ENCODE measurements around the gene DET1. TPM values are rescaled to one million over a fixed set of nuclear protein-coding genes. Genes with fewer than 3 reads are reported as not detected.
"Not testable (repeated sequence)": the region's sequence is repeated elsewhere in the genome, so short reads cannot be mapped to it uniquely, and the experiment has no call there.

DET1 gene
- total RNA-seq, 1 donor from 2014 or later = 6.8 TPM

DNA sequence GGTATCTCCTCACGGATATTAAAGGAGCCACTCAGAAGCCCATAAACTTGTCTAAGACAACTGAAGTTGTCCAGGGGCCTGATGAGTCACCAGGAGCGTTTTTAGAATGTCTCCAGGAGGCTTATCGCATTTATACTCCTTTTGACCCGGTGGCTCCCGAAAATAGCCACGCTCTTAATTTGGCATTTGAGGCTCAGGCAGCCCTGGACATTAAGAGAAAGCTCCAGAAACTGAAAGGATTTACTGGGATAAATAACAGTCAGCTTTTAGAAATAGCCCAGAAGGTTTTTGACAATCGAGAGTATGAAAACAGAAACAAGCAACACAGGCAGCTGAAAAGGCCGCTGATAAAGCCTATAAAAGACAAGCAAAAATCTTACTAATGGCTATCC, 4.1 kb downstream of the DET1 start:
- ATAC-seq (ENCODE audit: poor library complexity) (no peak), DNase-seq (no peak)
- intact Hi-C loops (cut with DNase I) = no loop called here

DNA sequence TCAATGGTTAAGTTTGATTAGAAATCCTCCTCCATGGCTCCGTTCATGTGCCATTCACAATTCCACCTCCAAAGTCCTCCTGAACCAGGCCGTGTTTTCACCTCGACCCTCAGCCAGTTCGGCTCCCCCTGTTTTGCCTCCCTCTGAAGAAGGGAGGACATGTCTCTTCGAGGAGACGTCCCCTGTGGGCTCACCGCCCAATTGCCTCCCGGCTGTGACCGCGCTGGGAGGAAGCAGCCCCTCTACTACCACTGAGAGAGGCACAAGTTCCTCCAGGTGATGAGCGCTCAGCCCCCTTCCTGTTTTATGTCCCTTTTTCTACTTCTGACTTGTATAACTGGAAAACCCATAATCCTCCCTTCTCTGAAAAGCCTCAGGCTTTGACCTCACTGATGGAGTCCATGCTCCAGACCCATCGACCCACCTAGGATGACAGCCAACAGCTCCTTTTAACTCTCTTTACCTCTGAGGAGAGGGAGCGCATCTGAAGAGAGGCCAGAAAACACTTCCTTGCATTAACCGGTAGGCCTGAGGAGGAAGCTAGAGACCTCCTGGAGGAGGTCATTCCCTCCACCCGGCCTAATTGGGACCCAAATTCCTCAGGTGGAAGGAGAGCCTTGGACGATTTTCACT, 4.7 kb downstream of the DET1 start:
- no peak for DNase-seq
- intact Hi-C loops (cut with DNase I) = no loop called here
- ATAC-seq (ENCODE audit: poor library complexity) = no peak

DNA sequence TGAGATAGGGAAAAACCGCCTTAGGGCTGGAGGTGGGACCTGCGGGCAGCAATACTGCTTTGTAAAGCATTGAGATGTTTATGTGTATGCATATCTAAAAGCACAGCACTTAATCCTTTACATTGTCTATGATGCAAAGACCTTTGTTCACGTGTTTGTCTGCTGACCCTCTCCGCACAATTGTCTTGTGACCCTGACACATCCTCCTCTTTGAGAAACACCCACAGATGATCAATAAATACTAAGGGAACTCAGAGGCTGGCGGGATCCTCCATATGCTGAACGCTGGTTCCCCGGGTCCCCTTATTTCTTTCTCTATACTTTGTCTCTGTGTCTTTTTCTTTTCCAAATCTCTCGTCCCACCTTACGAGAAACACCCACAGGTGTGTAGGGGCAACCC, 5.4 kb downstream of the DET1 start:
- ATAC-seq (ENCODE audit: poor library complexity); DNase-seq; intact Hi-C loops (cut with DNase I): not testable (repeated sequence)

DNA sequence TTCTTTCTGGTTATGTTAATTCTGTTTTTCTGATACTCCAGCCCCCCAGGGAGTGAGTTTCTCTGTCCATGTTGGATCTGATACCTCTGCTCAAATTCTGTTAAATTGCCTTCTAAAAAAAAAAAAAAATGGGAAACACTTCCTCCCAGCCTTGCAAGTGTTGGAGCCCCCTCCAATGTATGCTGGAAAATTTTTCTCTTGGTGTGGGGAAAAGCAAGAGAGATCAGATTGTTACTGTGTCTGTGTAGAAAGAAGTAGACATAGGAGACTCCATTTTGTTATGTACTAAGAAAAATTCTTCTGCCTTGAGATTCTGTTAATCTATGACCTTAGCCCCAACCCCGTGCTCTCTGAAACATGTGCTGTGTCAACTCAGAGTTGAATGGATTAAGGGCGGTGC, 6.1 kb downstream of the DET1 start:
- ATAC-seq (ENCODE audit: poor library complexity); DNase-seq; intact Hi-C loops (cut with DNase I): not testable (repeated sequence)

DNA sequence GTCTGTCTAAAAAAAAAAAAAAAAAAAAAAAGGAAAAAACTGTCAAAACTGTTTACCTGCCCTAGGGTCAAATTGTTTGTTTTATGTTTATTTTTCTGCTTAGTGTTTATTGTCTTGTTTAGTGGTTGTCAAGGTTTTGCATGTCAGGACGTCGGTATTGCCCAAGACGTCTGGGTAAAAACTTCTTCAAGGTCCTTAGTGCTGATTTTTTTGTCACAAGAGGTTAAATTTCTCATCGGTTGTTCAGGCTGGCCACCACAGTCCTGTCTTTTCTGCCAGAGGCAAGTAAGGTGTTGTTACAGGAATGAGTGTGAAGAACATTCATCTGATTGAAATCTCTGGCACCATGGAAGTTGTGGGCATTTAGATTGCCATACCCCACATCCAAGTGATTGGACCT, 7.0 kb downstream of the DET1 start:
- intact Hi-C loops (cut with DNase I) = no loop called here
- DNase-seq = no peak
- no peak for ATAC-seq (ENCODE audit: poor library complexity)

DNA sequence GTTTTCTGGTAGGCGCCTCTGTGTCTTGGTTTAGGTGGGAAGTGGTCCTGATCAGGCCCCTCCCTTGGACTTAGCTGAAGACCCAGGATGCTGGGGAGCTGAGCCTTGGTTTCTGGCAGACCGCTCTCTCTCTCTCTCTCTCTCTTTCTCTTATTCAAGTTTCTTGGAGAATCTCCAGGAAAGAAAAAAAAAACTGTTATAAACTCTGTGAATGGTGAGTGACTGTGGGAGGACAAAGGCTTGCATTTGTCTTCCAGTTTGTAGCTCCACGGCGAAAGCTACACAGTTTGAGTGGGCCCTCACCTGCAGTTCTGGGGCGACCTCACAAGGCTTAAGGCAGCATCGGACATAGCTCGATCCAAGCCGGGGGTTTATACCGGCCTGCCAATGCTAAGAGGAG, 7.5 kb downstream of the DET1 start:
- intact Hi-C loops (cut with DNase I) = no loop called here
- ATAC-seq (ENCODE audit: poor library complexity) = no peak
- DNase-seq = no peak

DNA sequence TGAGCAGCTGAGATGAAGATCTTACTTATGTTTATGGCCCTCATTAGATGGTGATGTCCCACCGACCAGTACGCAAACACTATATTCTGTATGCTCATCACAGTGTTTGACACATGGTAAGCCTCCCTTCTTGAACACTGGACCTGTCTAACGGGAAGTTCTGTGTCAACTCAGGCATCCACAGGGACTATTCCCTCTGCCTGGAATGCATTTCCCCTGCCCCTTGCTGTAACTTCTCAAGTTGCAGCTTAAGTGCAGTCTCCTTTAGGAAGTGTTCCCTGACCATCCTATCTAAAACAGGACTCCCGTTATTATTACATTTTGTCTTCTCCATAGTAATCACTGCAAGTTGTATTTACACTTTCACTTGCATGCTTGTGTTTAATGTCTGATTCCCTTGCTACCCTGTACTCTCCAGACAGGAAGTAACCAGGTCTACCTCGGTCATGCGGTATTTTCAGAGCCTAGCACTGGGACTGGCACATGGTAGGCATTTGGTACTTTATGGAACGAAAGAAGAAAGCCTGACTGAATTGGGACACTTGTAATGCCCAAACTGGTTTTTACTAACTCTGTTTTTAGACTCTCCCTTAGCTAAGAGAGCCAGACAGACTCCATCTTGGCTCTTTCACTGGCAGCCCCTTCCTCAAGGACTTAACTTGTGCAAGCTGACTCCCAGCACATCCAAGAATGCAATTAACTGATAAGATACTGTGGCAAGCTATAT, 8.7 kb downstream of the DET1 start:
- intact Hi-C loops (cut with DNase I) = no loop called here
- DNase-seq (no peak), ATAC-seq (ENCODE audit: poor library complexity) (no peak)

DNA sequence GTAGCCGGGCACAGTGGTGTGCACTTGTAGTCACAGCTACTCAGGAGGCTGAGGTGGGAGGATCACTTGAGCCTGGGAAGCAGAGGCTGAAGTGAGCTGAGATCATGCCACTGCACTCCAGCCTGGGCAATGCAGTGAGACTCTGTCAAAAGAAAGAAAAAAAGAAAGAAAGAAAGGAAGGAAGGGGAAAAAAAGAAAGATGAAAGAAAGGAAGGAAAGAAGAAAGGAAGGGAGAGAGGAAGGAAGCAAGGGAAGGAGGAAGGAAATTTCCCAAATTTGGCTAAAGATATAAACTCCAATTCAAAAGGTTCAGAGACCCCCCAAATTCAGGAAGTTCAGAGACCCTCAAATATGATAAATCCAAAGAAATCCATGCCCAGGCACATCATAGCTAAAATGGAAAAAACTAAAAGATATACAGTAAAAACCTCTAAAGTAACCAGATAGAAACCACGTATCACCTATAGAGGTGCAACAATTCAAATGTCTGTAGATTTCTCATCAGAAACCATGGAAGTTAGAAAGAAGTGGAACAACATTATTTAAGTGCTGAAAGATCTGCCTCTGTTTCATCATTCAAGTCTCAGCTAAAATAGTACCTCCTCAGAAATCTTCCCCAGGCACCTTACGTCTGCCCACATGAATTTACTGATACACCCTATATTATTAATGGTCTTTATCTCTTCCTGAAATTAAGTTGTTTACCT, 10.7 kb downstream of the DET1 start:
- ATAC-seq (ENCODE audit: poor library complexity) = no peak
- intact Hi-C loops (cut with DNase I) = no loop called here
- DNase-seq = no peak

DNA sequence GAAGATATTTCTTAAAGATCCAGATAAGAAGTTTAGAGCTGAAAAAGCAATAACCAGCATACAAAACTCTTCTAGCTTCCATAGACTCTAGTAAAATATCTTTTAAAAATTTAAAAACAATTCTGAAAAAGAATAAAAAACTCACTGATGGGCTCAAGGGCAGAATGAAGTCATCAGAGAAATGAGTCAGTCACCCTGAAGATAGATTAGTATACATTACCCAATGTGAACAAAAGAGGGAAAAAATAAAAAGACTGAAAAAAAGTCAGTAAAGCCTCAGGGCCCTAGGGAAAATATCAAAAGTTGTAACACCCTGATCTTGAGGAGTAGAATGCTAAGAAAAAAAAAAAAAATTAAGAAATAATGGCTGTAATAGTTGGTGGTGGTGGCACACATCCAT, 11.4 kb downstream of the DET1 start:
- DNase-seq (no peak), ATAC-seq (ENCODE audit: poor library complexity) (no peak)
- intact Hi-C loops (cut with DNase I) = no loop called here

DNA sequence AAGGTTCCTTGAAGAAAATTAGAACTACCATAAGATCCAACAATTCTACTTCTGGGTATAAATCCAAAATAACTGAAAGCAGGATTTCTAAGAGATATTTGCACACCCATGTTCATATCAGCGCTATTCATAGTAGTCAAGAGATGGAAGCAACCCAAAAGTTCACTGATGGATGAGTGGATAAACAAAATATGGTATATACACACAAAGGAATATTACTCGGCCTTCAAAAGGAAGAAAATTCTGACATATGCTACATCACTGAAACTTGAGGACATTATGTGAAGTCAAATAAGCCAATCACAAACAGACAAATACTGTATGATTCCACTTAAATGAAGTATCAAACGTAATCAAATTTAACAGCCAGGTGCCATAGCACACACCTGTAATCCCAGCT, 13.1 kb downstream of the DET1 start:
- ATAC-seq (ENCODE audit: poor library complexity) = no peak
- no peak for DNase-seq
- intact Hi-C loops (cut with DNase I) = no loop called here

DNA sequence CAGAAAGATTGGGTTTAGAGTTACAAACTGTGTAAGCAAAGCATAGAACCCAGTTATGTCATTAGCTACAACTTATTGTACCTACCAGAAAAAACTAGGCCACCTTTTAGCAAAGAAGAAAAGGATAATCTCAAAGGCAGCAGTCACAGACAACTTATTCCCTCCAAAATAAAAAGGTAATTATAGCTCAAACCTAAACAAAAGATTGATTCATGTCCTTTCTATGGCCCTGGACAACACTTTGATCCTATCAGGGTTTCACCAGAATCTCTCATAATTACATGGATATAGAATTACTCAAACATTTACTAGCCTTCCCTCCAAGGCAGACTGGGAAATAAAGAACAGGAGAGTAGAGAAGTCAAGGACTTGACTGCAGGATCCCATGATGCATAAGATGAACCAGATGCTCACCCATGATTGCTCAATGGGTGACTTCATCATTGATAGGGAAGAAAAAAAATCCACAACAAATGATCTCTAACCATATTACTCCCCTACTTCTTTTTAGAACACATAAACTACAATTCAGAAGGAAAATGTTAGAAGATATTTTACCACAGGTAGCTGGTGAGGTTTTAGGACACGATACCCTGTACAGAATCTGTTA, 17.4 kb downstream of the DET1 start:
- no peak for ATAC-seq (ENCODE audit: poor library complexity)
- DNase-seq = no peak
- intact Hi-C loops (cut with DNase I) = no loop called here

DNA sequence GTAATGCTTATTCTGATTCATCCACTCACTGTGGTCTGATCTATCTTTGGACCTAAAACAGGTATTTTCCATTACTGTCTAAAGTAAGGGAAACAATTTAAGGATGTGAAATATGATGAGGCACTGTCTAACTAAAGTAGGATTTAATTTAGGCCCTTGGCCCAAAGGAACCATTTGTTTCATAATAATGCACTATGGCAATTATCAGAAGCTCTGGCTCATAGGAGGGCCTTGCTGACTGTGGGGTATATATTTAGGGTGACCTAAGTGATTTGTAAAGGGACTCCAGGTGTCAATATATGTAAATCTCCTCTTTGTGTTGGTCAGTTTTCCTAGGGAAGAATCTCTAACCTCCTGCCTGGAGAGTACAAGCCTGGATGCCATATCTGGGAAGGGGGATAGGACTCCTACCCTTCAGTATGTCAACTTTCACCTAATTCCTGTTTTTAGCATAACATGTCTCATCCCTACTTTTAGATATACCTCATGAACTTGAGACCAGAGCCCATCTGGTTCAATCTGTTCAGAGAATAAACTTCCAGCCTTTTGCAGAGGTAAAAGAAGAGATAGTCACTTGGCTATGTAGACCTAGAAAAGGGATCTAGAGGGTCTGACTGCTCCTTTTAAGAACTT, 20.1 kb downstream of the DET1 start:
- no peak for DNase-seq
- peak; percentile 59 for ATAC-seq (ENCODE audit: poor library complexity)
- intact Hi-C loops (cut with DNase I) = no loop called here

DNA sequence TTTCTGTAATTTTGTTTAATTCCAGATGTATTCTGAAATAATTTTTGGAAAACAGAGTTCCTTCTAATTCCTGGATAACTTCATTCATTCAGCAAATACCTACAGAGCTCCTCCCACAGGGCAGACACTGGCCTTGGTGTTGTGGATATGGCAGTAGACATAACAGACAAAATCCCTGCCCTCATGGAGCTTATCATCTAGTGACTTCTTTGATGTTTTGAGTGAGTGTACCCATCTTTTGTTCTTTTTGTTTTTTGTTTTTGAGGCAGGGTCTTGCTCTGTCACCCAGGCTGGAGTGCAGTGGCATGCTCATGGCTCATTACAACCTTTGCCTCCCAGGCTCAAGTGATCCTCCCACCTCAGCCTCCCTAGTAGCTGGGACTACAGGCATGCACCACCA, 21.1 kb downstream of the DET1 start:
- DNase-seq (no peak), ATAC-seq (ENCODE audit: poor library complexity) (no peak)
- intact Hi-C loops (cut with DNase I) = no loop called here

DNA sequence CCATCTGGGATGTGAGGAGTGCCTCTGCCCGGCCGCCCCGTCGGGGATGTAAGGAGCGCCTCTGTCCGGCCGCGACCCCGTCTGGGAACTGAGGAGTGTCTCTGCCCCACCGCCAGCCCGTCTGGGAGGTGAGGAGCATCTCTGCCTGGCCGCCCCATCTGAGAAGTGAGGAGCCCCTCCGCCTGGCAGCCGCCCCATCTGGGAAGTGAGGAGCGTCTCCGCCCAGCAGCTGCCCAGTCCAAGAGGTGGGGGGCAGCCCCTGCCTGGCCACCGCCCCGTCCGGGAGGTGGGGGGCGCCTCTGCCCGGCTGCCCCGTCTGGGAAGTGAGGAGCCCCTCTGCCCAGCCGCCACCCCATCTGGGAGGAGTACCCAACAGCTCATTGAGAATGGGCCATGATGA, 22.4 kb downstream of the DET1 start:
- intact Hi-C loops (cut with DNase I); ATAC-seq (ENCODE audit: poor library complexity); DNase-seq: not testable (repeated sequence)

DNA sequence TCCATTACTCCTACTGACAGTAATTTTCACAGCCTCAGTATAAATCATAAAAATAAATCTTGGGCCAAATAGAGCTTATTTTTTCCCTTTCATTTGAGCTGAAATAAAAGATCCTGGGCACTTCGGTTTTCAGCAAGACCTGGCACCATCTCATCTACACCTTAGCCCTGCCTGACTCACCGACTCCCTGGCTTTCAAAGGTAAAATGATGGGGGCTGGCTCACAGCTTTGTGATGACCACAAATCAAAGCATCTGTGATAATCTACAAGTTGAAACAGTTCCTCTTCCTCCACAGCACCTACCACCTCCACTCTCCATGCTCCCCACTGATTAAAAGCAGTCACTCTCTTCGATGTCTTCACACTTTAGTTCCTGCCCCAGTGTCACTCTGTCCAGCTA, 27.6 kb downstream of the DET1 start:
- intact Hi-C loops (cut with DNase I) = no loop called here
- no peak for ATAC-seq (ENCODE audit: poor library complexity)
- no peak for DNase-seq

DNA sequence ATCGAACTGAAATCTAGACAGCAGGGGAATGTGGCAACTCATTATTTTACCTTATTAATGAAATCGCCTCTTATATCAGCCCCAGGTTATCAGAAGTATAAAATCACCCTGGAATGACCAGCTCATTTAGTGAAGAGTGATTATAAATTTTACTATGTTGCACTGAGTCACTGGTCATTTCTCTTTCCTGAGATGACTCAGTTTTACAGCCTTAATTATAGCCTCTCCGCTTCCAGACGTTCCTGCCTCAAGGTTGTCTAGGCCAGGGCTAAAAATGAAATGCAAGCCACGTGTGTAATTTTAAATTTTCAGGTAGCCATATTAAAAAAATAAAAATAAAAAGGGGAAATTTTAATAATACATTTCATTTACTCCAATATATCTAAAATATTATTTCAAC, 33.3 kb downstream of the DET1 start:
- DNase-seq (no peak), ATAC-seq (ENCODE audit: poor library complexity) (no peak)
- intact Hi-C loops (cut with DNase I) = no loop called here

DNA sequence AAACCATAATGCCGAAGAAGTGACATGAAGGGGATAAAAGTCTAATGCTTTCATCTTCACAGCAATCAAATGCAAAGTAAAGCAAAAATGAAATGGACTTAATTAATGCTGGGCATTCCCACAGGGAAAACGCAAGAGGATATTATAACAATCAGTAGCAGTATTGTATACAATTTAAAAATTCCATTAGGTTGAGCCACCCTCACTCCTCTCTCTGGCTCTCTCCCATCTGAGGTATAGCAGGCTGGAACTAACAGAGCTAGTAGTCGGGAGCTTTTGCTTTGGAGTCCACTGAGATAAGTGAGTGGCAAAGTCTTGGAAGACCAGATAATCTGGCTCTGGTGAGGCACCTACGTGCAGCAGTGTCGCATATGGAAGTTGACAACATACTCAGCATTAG, 33.9 kb downstream of the DET1 start:
- no peak for ATAC-seq (ENCODE audit: poor library complexity)
- no peak for DNase-seq
- intact Hi-C loops (cut with DNase I) = no loop called here

DNA sequence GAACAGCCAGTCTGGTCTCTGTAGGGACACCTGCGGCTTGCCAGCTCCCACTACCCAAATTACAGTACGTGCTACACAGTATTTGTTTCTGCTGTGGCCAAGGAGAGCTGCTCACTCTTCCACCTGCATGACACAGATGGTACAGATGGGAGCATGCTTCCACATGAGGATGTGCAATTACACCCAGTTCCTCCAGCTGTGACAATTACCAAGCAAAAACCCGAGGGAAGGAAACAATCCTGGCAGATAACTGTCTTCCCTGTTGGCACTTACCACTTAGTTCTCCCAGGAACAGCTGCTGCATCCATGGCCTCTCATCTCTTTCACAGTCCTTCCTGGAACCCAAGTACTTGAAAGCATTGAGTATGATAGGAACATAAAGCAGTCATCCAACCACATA, 34.4 kb downstream of the DET1 start:
- DNase-seq (no peak), ATAC-seq (ENCODE audit: poor library complexity) (no peak)
- intact Hi-C loops (cut with DNase I) = no loop called here

DNA sequence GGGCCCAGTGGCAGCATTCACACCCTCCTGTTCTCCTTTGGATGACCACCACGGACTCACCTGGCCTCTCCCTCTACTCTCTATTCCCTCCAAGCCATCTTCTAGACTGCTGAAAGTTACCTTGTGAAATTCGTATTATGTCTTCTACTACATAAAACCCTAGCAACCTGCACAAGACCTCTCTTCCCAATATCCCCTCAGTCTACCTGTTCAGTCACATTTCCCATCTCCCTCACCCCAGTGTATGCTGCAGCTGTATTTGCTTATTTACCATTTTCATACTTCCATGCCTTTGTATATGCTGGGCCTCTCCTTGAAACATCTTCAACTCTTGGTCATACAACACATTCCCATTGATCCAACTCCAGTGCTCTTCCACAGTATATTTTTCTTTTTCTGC, 35.3 kb downstream of the DET1 start:
- ATAC-seq (ENCODE audit: poor library complexity) (no peak), DNase-seq (no peak)
- intact Hi-C loops (cut with DNase I) = no loop called here

Measured in Right ventricle myocardium superior (tissue), 1 donor.